Suppressor macrophage (primary cell): Measurements from ENCODE around the gene TPO.
"Not testable (repeated sequence)": the region's sequence is repeated elsewhere in the genome, so short reads cannot be mapped to it uniquely, and the experiment has no call there.

Source experiments
- DNase-seq, 4 experiments: peaks; one replicate each; pipeline ENCODE4 v3.0.0-alpha.2; 2020 to 2022

The TPO gene

GRCh38 chr2:1486670-1487069, 73.4 kb downstream of the TPO start:
- no peak for DNase-seq

DNA sequence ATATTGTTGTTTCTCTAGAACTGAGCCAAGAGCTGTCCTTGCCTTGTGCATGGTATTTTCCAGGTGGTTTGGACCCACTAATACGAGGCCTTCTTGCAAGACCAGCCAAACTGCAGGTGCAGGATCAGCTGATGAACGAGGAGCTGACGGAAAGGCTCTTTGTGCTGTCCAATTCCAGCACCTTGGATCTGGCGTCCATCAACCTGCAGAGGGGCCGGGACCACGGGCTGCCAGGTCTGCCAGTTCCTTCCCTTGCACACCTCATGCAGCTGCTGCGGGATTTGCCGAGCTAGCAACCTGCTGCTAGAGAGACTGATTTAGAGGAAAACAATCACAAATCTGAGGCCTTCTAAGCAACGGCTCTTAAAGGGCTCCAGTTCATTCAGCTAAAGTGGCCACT, 74.5 kb downstream of the TPO start:
- no peak for DNase-seq

- no peak for DNase-seq
These were observed 75.0 kb downstream of the TPO start for GRCh38 chr2:1488181-1488671.

DNA sequence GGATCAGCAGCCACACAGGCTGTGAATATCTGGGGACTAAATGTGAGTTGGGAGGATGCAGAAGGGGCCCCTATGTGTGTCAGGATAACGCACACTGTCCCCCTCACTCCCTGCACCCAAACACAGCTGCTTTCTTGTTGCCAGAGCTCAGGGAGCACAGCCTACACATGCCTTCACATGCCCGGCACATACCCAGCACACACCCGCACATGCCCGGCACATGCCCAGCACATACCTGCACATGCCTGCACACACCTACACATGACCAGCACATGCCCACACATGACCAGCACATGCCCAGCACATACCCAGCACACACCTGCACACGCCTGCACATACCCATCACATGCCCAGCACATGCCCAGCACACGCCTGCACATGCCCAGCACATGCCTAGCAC, 75.6 kb downstream of the TPO start:
- no peak for DNase-seq

- no peak for DNase-seq
These were observed 76.2 kb downstream of the TPO start for GRCh38 chr2:1489486-1489885.

GRCh38 chr2:1490381-1490780, 77.1 kb downstream of the TPO start:
- not testable (repeated sequence) for DNase-seq

DNA sequence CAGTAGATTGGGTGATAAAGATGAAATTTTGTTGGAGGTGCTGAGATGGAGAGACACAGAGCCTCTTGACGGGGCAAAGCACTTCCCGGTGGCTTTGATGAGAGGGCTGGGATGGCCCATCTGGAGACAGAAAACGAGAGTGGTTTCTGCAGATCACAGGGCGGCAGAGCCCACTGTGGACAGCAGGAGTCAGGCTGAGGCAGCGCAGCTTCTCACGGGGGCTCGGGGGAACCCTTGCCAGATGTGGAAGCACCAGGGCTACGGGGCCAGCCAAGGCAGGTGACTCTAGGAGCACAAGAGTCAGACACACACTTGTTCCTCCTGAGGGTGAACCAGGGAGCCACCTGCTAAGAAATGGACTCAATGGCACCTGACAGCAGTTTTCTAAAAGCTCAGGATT, 78.5 kb downstream of the TPO start:
- no peak for DNase-seq

DNA sequence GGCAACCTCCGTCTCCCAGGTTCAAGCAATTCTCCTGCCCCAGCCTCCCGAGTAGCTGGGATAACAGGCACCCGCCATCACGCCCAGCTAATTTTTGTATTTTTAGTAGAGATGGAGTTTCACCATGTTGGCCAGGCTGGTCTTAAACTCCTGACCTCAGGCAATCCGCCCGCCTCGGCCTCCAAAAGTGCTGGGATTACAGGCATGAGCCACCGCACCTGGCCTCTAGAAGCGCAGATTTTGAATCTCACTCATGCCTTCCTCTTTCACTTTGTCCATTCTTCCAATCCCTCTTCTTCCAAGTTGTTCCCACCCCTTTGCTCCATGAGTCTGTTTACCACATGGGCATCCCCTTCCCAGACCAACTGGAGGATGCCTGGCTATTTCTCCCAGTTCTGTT, 79.0 kb downstream of the TPO start:
- not testable (repeated sequence) for DNase-seq

DNA sequence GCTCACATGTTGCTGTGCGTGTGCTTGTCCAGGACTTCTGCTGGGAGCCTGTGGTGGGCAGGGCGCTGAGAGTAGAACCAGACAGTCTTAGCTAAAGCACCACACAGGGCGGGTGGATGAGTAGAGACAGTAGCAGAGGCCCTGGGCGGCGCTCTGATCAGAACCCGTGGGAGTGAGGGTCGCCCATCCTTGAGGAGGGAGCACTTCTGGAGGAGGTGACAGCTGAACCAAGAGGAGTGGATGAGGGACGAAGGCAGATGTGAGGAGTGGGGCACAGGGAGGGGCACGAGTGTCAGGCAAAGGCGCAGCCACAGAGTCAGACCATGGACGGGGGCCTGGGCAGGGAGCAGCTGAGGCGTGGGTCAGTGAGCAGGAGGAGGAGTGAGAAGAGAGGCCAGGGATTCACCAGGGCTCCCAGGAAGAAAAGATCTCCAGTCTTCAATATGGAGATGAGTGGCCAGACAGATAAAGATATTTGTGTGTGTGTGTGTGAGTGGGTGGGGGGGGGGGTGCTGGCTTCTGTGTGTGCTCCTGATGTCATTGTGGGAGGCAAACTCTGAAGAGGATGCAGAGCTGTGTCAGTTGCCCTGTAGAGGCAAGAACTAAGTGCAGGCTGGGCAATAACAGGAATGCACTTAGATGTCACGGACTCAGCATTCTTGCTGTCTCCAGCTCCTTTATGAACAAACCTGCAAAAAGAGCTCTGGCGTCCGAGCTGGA, 79.6 kb downstream of the TPO start:
- DNase-seq = no peak

DNA sequence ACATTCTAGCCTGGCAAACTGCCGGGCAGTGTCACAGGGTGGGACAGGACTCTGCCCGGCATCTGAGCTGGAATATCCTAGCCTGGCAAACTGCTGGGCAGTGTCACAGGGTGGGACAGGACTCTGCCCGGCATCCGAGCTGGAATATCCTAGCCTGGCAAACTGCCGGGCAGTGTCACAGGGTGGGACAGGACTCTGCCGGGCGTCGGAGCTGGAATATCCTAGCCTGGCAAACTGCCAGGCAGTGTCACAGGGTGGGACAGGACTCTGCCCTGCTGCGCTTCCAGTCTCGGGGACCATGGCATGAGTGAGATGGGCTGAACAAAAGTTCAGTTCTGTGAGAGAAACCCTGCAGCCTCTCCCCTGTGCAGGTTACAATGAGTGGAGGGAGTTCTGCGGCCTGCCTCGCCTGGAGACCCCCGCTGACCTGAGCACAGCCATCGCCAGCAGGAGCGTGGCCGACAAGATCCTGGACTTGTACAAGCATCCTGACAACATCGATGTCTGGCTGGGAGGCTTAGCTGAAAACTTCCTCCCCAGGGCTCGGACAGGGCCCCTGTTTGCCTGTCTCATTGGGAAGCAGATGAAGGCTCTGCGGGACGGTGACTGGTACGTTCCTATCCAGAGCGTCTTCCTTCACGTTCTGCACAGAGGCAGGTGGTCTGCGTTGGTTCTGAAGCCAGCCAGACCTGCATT, 80.3 kb downstream of the TPO start:
- DNase-seq = no peak

- no peak for DNase-seq
These were observed 81.0 kb downstream of the TPO start for GRCh38 chr2:1494257-1494656.

DNA sequence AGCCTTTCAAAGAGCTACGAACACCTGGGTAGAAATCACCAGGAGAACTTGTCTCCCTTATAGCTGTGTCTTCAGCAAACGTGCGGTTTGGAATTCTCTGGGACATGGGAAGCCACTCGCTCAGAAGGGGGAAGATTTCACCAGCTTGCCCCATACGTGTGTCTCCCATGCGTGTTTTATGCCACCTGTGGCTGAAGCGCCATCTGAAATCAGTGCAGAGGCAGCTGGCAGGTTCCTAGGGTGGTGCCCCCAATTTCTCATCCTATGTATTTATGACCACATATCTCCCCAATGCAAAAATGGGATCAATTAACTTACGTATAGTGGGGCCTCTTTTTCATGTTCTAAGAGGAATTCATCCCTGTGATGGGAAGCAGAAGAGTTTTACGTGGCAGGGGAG, 81.6 kb downstream of the TPO start:
- no peak for DNase-seq

GRCh38 chr2:1495676-1496358, 82.6 kb downstream of the TPO start:
- no peak for DNase-seq

DNA sequence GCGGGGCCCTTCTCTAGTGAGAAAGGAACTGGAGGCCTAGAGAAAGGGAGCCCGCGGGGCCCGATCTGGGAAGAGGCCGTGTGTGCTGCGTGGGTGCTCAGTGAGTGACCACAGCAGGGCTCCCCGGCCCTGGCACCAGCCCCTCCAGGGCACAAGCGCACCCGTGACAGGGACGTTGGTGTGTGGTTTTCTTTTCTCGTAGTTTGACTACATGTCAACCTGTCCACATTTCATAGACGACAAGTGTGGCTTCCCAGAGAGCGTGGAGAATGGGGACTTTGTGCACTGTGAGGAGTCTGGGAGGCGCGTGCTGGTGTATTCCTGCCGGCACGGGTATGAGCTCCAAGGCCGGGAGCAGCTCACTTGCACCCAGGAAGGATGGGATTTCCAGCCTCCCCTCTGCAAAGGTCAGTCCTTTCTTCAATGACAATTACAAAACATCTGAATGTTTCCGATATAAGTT, 83.1 kb downstream of the TPO start:
- no peak for DNase-seq

GRCh38 chr2:1497122-1497611, 83.9 kb downstream of the TPO start:
- DNase-seq = no peak

GRCh38 chr2:1498176-1498575, 84.9 kb downstream of the TPO start:
- no peak for DNase-seq

GRCh38 chr2:1499033-1499795, 86.0 kb downstream of the TPO start:
- DNase-seq = no peak

DNA sequence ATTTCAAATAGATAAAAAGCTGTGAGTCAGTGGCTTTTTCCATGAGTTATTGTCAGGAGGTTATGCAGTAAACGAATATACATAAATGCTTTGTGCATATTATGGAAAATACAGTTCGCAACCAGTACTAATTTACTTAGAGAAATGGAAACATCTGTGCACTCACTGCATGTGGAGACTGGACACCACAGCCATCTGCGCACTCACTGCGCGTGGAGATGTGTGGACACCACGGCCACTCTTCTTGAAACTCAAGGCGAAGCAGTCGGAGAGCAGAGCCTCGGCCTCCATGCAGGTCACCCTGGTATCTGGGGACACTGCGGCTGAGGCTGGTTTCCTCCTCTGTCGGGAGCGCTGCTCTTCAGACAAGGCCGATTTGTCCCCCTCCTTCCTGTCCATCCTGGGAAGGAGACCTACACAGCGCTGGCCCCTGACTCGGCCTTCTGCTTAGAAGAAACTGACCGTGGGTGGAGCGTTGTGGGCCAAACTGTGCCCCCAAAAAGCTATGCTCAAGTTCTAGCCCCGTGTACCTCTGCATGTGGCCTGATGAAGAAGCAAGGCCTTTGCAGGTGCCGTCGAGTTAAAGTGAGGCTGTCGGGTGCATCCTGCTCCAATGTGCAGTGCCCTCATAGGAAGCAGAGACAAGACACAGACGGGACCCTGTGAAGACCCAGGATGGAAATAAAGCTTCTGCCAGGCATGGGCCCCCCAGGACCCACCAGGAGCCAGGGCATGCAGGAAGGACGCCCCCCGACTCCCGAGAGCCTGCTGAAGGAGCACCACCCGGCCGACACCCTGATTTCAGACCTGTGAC, 88.0 kb downstream of the TPO start:
- DNase-seq = no peak

GRCh38 chr2:1501991-1502390, 88.7 kb downstream of the TPO start:
- DNase-seq = no peak

DNA sequence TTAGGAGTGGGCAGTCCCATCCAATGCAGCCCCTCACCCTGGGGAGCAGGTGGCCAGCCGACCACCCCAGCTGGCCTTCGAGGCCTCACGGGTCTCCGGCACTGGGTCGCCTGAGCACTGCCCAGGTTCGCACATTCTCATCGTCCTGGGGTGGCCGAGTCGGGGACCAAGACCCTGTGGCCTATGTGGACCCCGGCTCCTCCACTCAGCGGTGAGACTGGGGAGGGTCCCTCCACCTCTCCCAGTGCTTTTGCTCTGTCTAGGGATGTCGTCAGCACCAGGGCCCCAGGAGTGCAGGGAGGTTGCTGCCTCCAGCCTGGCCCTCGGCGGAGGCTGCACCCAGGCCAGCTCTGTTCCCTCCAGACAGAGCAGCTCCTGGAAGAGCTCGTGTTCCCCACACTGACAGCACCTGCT, 89.6 kb downstream of the TPO start:
- DNase-seq = no peak

DNA sequence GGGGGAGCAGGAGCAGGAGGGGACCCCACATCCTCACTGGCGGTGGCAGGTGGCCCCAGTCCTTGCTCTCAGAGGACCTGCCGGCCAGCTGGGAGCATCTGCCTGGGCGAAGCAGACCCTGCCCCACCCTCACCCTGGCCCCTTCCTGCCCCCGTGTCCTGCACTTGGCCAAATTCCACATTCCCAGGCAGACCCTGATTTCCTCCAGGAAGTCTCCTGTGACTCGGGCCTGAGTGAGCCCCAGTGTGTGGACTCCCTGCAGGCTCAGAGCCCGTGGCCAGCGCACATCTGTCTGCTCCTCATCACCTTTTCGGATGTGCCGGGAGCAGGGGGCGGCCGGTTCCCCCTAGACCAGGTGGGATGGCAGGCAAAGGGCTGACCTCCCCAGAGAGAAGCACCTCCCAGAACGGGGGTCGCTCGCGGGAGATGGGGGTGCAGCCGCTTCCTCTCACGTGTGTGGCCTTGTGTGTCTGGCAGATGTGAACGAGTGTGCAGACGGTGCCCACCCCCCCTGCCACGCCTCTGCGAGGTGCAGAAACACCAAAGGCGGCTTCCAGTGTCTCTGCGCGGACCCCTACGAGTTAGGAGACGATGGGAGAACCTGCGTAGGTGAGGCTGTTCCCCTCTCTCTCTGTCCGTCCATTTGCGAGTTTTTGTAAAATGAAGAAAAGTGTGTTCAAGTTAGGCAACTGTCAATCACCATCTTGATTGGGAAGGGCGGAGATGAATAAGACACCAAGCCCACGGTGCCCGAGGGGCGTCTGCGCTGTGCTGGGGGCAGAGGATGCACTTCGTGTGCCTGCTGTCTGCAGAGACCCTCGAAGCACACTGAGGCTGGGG, 90.4 kb downstream of the TPO start:
- no peak for DNase-seq
